HEK293 (cell line): ENCODE results near the gene KCTD18.

ENCODE experiments used
- CTCF ChIA-PET: fragments of 350-600 bp; formaldehyde crosslinking; extraction: SDS; loops from one replicate; lab custom pipeline; 2021; ENCODE audit warnings: antibody characterized with exemption; lab: Yijun Ruan, JAX
- POLR2A ChIA-PET: fragments of 300-600 bp; formaldehyde crosslinking; extraction: SDS; loops from one replicate; lab custom pipeline; 2020; ENCODE audit warnings: antibody characterized with exemption, inconsistent platforms; lab: Yijun Ruan, JAX
- H3K27ac ChIP-seq: fragments of 200-500 bp; sonication (Bioruptor generic); 2 replicates; pipeline ENCODE4 v1.5.1; 2014; ENCODE audit warnings: low read depth, low read length, control low read depth, inconsistent platforms; ENCODE audit errors: extremely low read depth
- H3K36me3 ChIP-seq, 2 experiments: fragments of 200-500 bp in 1 of 2; sonication (Bioruptor generic) in 1 of 2; 1 replicate in 1 of 2; 2 replicates in 1 of 2; pipeline ENCODE4 v1.5.1; 2014 to 2017; ENCODE audit warnings: inconsistent platforms in 2 of 2, low read length in 2 of 2; ENCODE audit not compliant: control insufficient read depth in 2 of 2, insufficient read depth in 1 of 2
- H3K4me1 ChIP-seq: fragments of 200-500 bp; sonication (Bioruptor generic); 2 replicates; pipeline ENCODE4 v1.5.1; 2014; ENCODE audit warnings: mild to moderate bottlenecking, low read length, inconsistent platforms; ENCODE audit not compliant: control insufficient read depth, insufficient read depth
- H3K4me3 ChIP-seq: 2 replicates; pipeline ENCODE4 v1.5.1; 2011; ENCODE audit warnings: low read depth, mild to moderate bottlenecking, control low read depth, low read length, moderate library complexity
- H3K9me3 ChIP-seq: fragments of 200-500 bp; sonication (Bioruptor generic); 2 replicates; pipeline ENCODE4 v1.5.1; 2014; ENCODE audit warnings: low read depth, low read length, inconsistent platforms; ENCODE audit not compliant: control insufficient read depth, insufficient read depth
- KLF10 ChIP-seq: fragments of 450-650 bp; IDR thresholded peaks from 2 replicates; pipeline ENCODE4 v1.5.1; 2018; ENCODE audit warnings: missing biosample characterization, mild to moderate bottlenecking, missing genetic modification characterization
- MYNN ChIP-seq: fragments of 450-650 bp; formaldehyde crosslinking; IDR thresholded peaks from 2 replicates; pipeline ENCODE4 v1.5.1; 2016; ENCODE audit warnings: missing biosample characterization, missing genetic modification characterization, borderline replicate concordance
- PATZ1 ChIP-seq: fragments of 450-650 bp; formaldehyde crosslinking; IDR thresholded peaks from 2 replicates; pipeline ENCODE4 v1.5.1; 2016; ENCODE audit warnings: missing biosample characterization, missing genetic modification characterization
- WT1 ChIP-seq: fragments of 450-650 bp; formaldehyde crosslinking; IDR thresholded peaks from 2 replicates; pipeline ENCODE4 v1.5.1; 2016; ENCODE audit warnings: missing biosample characterization, missing genetic modification characterization
- ZBTB21 ChIP-seq: fragments of 450-650 bp; formaldehyde crosslinking; IDR thresholded peaks from 2 replicates; pipeline ENCODE4 v1.5.1; 2017; ENCODE audit warnings: missing biosample characterization, missing genetic modification characterization
- ZFHX2 ChIP-seq: fragments of 450-650 bp; formaldehyde crosslinking; conservative IDR thresholded peaks from 2 replicates; pipeline ENCODE4 v1.5.1; 2016; ENCODE audit warnings: missing biosample characterization, missing genetic modification characterization
- ZNF140 ChIP-seq: fragments of 450-650 bp; formaldehyde crosslinking; IDR thresholded peaks from 2 replicates; pipeline ENCODE4 v1.5.1; 2016; ENCODE audit warnings: missing biosample characterization, missing genetic modification characterization
- ZNF148 ChIP-seq: fragments of 450-650 bp; formaldehyde crosslinking; IDR thresholded peaks from 2 replicates; pipeline ENCODE4 v1.5.0; 2017; ENCODE audit warnings: missing biosample characterization, missing genetic modification characterization, borderline replicate concordance
- ZNF174 ChIP-seq: fragments of 450-650 bp; formaldehyde crosslinking; IDR thresholded peaks from 2 replicates; pipeline ENCODE4 v1.5.0; 2017; ENCODE audit warnings: missing biosample characterization, mild to moderate bottlenecking, missing genetic modification characterization
- ZNF211 ChIP-seq: fragments of 450-650 bp; formaldehyde crosslinking; IDR thresholded peaks from 2 replicates; pipeline ENCODE4 v1.5.1; 2016; ENCODE audit warnings: low read depth, missing biosample characterization, missing genetic modification characterization
- ZNF292 ChIP-seq: fragments of 450-650 bp; formaldehyde crosslinking; IDR thresholded peaks from 2 replicates; pipeline ENCODE4 v1.5.1; 2016; ENCODE audit warnings: low read depth, missing biosample characterization, missing genetic modification characterization, borderline replicate concordance
- ZNF391 ChIP-seq: fragments of 450-650 bp; formaldehyde crosslinking; IDR thresholded peaks from 2 replicates; pipeline ENCODE4 v1.5.1; 2016; ENCODE audit warnings: low read depth, missing biosample characterization, missing genetic modification characterization, borderline replicate concordance
- ZNF473 ChIP-seq: fragments of 450-650 bp; formaldehyde crosslinking; IDR thresholded peaks from 2 replicates; pipeline ENCODE4 v1.5.1; 2017; ENCODE audit warnings: missing biosample characterization, missing genetic modification characterization
- ZNF510 ChIP-seq: fragments of 450-650 bp; formaldehyde crosslinking; IDR thresholded peaks from 2 replicates; pipeline ENCODE4 v1.5.1; 2018; ENCODE audit warnings: mild to moderate bottlenecking, missing genetic modification characterization, missing biosample characterization; ENCODE audit not compliant: insufficient replicate concordance
- ZNF548 ChIP-seq: fragments of 450-650 bp; formaldehyde crosslinking; IDR thresholded peaks from 2 replicates; pipeline ENCODE4 v1.5.1; 2016; ENCODE audit warnings: missing biosample characterization, missing genetic modification characterization
- ZNF560 ChIP-seq: fragments of 450-650 bp; formaldehyde crosslinking; IDR thresholded peaks from 2 replicates; pipeline ENCODE4 v1.5.1; 2017; ENCODE audit warnings: missing biosample characterization, missing genetic modification characterization, borderline replicate concordance
- ZNF654 ChIP-seq: fragments of 450-650 bp; formaldehyde crosslinking; IDR thresholded peaks from 2 replicates; pipeline ENCODE4 v1.5.1; 2016; ENCODE audit warnings: low read depth, missing biosample characterization, missing genetic modification characterization
- ZNF658 ChIP-seq: fragments of 450-650 bp; formaldehyde crosslinking; IDR thresholded peaks from 2 replicates; pipeline ENCODE4; 2016; ENCODE audit warnings: missing biosample characterization, missing genetic modification characterization
- ZNF704 ChIP-seq: fragments of 450-650 bp; formaldehyde crosslinking; IDR thresholded peaks from 2 replicates; pipeline ENCODE4 v1.5.1; 2016; ENCODE audit warnings: missing biosample characterization, missing genetic modification characterization
- ZNF837 ChIP-seq: fragments of 450-650 bp; formaldehyde crosslinking; IDR thresholded peaks from 2 replicates; pipeline ENCODE4 v1.5.1; 2016; ENCODE audit warnings: missing biosample characterization, missing genetic modification characterization
- ZSCAN30 ChIP-seq: fragments of 450-650 bp; IDR thresholded peaks from 2 replicates; pipeline ENCODE4 v1.5.1; 2018; ENCODE audit warnings: missing biosample characterization, mild to moderate bottlenecking, missing genetic modification characterization, moderate library complexity
- TF ChIP-seq, protein P1 (sequence below): fragments of 450-650 bp; formaldehyde crosslinking; IDR thresholded peaks from 2 replicates; pipeline ENCODE4 v1.5.1; 2016; ENCODE audit warnings: missing biosample characterization, missing genetic modification characterization, borderline replicate concordance
- TF ChIP-seq, protein P2 (sequence below): sonication (generic); formaldehyde crosslinking; IDR thresholded peaks from 2 replicates; pipeline ENCODE4 v1.8.1; 2022; ENCODE audit warnings: mild to moderate bottlenecking, moderate library complexity, missing genetic modification reagents

The KCTD18 gene

DNA sequence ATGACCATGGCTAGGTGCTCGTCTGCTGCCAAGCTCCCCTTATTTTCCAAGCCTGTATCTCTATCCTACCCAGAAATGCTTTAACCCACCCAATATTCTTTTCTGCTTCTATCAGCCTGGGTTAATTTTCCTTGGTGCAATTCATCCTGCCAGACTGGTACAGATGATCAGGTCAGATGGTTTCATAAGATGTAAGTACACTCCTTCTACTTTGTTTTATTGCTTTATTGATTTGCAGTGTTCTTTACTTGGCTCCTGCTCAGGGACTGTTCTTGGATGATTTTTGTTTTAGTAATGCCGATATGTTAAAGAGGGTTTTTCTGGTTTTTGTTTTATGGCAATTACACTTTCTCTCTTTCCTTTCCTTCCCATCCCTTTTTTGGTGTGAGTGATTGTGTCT, 13.7 kb upstream of the KCTD18 start:
- POLR2A ChIA-PET, result no interaction called here
- TF ChIP-seq ZFHX2 (no peak), ZNF148 (no peak), ZNF391 (tag by site-specific recombination) (no peak), WT1 (tag by site-specific recombination) (no peak), ZNF140 (tag by site-specific recombination) (no peak)
- TF ChIP-seq, all 188 proteins: peak for 0

DNA sequence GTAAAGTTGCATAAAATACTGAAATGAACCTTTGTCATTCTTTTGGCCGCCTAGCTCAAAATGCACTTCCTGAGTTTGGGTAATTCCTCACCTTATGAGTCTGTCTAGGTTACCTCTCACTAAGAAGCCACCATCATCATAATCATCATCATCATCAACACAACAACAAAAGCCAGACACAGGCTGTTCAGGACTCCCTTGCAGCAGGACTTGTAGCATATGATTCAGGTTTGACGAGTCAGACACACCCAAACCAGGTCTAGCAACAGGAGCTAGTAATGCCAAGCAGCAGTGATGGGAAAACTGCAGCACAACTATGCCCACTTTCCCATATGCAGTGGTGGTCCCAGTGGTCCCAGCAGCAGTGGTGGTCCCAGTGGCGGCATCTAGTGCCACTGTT, 13.3 kb upstream of the KCTD18 start:
- Histone ChIP-seq H3K36me3 (no peaks in the 10 kb centered on the region), H3K4me3 (no peak overlapping the region), H3K4me1 (peaks cover 10% of the 10 kb centered on the region; the same call in 1 of the 2 replicates), H3K9me3 (no peaks in the 10 kb centered on the region), H3K27ac (no peak overlapping the region)
- CTCF ChIA-PET, result interaction anchor here (0.5 to 1.1 kb wide), 2 partner anchors 8 to 550 kb away, joined by 4 read pairs; no protein-coding TSS in a partner anchor
- POLR2A ChIA-PET, result no interaction called here
- TF ChIP-seq ZNF548 (tag by site-specific recombination) (no peak), ZNF174 (tag by site-specific recombination) (no peak), ZSCAN30 (tag by site-specific recombination) (no peak), ZNF560 (tag by site-specific recombination) (no peak), ZNF473 (tag by site-specific recombination) (no peak), ZNF211 (tag by site-specific recombination) (no peak), ZBTB21 (tag by site-specific recombination) (no peak), ZNF658 (no peak), MYNN (tag by site-specific recombination) (no peak), ZNF510 (no peak), ZNF654 (no peak), KLF10 (tag by site-specific recombination) (no peak), ZNF292 (no peak), ZNF837 (no peak), PATZ1 (tag by site-specific recombination) (no peak), ZNF704 (tag by site-specific recombination) (no peak)
- TF ChIP-seq, protein P1, sequence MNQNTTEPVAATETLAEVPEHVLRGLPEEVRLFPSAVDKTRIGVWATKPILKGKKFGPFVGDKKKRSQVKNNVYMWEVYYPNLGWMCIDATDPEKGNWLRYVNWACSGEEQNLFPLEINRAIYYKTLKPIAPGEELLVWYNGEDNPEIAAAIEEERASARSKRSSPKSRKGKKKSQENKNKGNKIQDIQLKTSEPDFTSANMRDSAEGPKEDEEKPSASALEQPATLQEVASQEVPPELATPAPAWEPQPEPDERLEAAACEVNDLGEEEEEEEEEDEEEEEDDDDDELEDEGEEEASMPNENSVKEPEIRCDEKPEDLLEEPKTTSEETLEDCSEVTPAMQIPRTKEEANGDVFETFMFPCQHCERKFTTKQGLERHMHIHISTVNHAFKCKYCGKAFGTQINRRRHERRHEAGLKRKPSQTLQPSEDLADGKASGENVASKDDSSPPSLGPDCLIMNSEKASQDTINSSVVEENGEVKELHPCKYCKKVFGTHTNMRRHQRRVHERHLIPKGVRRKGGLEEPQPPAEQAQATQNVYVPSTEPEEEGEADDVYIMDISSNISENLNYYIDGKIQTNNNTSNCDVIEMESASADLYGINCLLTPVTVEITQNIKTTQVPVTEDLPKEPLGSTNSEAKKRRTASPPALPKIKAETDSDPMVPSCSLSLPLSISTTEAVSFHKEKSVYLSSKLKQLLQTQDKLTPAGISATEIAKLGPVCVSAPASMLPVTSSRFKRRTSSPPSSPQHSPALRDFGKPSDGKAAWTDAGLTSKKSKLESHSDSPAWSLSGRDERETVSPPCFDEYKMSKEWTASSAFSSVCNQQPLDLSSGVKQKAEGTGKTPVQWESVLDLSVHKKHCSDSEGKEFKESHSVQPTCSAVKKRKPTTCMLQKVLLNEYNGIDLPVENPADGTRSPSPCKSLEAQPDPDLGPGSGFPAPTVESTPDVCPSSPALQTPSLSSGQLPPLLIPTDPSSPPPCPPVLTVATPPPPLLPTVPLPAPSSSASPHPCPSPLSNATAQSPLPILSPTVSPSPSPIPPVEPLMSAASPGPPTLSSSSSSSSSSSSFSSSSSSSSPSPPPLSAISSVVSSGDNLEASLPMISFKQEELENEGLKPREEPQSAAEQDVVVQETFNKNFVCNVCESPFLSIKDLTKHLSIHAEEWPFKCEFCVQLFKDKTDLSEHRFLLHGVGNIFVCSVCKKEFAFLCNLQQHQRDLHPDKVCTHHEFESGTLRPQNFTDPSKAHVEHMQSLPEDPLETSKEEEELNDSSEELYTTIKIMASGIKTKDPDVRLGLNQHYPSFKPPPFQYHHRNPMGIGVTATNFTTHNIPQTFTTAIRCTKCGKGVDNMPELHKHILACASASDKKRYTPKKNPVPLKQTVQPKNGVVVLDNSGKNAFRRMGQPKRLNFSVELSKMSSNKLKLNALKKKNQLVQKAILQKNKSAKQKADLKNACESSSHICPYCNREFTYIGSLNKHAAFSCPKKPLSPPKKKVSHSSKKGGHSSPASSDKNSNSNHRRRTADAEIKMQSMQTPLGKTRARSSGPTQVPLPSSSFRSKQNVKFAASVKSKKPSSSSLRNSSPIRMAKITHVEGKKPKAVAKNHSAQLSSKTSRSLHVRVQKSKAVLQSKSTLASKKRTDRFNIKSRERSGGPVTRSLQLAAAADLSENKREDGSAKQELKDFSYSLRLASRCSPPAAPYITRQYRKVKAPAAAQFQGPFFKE, result no peak
- TF ChIP-seq, protein P2, sequence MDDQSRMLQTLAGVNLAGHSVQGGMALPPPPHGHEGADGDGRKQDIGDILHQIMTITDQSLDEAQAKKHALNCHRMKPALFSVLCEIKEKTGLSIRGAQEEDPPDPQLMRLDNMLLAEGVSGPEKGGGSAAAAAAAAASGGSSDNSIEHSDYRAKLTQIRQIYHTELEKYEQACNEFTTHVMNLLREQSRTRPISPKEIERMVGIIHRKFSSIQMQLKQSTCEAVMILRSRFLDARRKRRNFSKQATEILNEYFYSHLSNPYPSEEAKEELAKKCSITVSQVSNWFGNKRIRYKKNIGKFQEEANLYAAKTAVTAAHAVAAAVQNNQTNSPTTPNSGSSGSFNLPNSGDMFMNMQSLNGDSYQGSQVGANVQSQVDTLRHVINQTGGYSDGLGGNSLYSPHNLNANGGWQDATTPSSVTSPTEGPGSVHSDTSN (CRISPR knock-in tag), result no peak

More for the DNA sequence above, 13.7 kb upstream of the KCTD18 start:
- Histone ChIP-seq H3K4me1 (peaks cover 10% of the 10 kb centered on the region; the same call in 1 of the 2 replicates), H3K36me3 (no peaks in the 10 kb centered on the region), H3K27ac (no peak overlapping the region), H3K4me3 (no peak overlapping the region), H3K9me3 (no peaks in the 10 kb centered on the region)
- CTCF ChIA-PET, result interaction anchor here (0.5 to 1.1 kb wide), 2 partner anchors 8 to 550 kb away, joined by 4 read pairs; no protein-coding TSS in a partner anchor
